A673 (cell line): ENCODE measurements around the gene ZHX3.

Experiments
- CTCF ChIP-seq: fragments of 300-800, 200-600 bp; sonication (generic); conservative IDR thresholded peaks from 2 replicates; pipeline ENCODE4 v1.5.1; 2017; ENCODE audit warnings: low read depth, mild to moderate bottlenecking, antibody characterized with exemption, low read length, moderate library complexity, mixed read lengths
- EZH2 ChIP-seq: fragments of 200-600 bp; sonication (generic); IDR thresholded peaks from 2 replicates; pipeline ENCODE4 v1.6.1; 2017; ENCODE audit warnings: borderline replicate concordance, low read depth, mild to moderate bottlenecking, mixed read lengths, antibody characterized with exemption, low read length; ENCODE audit not compliant: poor library complexity, severe bottlenecking

- TF ChIP-seq CTCF (no peak), EZH2 (no peak)
These were observed 88.3 kb downstream of the ZHX3 start for GRCh38 chr20:41229259-41229658.
